ENCODE measurements around the gene GTF2E1.

The GTF2E1 gene

DNA sequence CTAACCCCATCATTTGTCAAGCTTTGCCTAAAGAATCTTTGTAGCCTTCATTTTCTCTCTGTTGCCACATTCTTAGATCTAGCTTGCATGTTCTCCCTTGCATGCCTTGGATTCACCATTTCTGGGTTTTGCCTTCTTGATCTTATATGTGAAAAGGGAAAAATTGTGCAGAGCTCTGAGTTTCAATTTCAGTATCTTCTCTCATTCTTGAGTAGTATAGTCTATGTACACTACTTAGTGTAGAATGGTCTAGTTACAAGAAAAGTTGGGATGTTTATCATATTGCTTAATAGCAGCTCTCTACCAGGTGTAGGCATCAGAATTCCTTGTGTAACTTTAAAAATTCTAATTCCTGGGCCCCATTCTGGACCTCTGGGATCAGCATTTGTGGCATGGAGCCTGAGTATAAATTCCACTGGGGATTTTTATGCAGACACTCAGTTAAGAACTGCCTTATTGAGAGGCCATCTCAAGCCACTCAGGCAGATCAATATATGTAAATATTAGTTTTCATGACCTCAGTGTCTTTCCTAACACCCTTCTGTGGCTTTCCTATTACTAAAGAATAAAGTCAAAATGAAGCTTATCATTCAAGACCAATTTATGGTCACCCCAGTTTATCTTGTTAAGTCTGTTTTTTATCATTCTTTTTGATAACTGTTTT is 23.4 kb downstream of the GTF2E1 start:
- TF ChIP-seq, protein P1, sequence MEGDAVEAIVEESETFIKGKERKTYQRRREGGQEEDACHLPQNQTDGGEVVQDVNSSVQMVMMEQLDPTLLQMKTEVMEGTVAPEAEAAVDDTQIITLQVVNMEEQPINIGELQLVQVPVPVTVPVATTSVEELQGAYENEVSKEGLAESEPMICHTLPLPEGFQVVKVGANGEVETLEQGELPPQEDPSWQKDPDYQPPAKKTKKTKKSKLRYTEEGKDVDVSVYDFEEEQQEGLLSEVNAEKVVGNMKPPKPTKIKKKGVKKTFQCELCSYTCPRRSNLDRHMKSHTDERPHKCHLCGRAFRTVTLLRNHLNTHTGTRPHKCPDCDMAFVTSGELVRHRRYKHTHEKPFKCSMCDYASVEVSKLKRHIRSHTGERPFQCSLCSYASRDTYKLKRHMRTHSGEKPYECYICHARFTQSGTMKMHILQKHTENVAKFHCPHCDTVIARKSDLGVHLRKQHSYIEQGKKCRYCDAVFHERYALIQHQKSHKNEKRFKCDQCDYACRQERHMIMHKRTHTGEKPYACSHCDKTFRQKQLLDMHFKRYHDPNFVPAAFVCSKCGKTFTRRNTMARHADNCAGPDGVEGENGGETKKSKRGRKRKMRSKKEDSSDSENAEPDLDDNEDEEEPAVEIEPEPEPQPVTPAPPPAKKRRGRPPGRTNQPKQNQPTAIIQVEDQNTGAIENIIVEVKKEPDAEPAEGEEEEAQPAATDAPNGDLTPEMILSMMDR (IDR thresholded peaks at IDR 0.05; ENCODE audit: control insufficient read depth, insufficient read depth, low read depth, low read length, missing control alignments) = no peak
- no peak overlapping the region for H3K4me3 ChIP-seq (ENCODE audit: control insufficient read depth, low read depth, low read length)
- no peak for DNase-seq (ENCODE audit: low read depth)

DNA sequence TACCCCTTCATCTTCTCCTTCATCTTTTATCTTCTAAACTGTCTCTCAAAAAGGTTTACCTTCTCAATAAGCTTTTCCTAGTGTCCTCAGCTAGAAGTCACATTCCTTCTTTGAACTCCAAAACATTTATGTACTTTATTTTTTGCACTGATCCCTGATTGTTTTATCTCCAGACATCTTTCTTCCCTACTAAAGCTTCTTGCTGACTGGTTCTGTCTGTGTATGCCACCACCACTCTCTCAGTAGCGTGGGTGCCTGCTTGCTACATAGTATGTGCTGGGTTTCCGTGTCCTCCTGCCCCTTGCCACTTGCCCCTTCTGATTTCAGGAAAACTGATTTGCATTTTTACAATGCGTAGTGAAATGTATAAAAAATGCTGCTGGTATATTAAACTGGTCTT is 24.0 kb downstream of the GTF2E1 start:
- TF ChIP-seq, protein P1 (IDR thresholded peaks at IDR 0.05; ENCODE audit: control insufficient read depth, insufficient read depth, low read depth, low read length, missing control alignments) = no peak
- no peak overlapping the region for H3K4me3 ChIP-seq (ENCODE audit: control insufficient read depth, low read depth, low read length)
- DNase-seq (ENCODE audit: low read depth) = no peak

DNA sequence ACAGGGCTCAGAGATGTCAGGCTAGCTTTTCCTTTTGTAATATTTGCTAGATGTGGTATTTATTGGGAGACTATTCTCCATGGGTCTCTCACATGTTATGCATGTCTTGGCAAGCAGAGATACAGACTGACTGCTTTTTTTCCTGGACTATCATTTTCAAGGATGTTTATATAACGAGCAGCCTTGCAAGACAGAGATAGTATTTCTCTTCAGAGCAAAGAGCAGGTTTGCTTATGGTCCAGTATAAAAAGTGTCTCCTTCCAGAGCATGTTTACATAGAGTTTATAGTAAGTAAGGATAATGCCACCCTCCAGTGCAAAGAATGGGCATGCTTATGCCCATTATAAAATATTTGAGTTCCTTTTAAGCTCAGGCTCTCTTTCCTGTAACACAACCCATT is 24.6 kb downstream of the GTF2E1 start:
- H3K4me3 ChIP-seq (ENCODE audit: control insufficient read depth, low read depth, low read length) = no peak overlapping the region
- DNase-seq (ENCODE audit: low read depth) = no peak
- TF ChIP-seq, protein P1 (IDR thresholded peaks at IDR 0.05; ENCODE audit: control insufficient read depth, insufficient read depth, low read depth, low read length, missing control alignments) = no peak

DNA sequence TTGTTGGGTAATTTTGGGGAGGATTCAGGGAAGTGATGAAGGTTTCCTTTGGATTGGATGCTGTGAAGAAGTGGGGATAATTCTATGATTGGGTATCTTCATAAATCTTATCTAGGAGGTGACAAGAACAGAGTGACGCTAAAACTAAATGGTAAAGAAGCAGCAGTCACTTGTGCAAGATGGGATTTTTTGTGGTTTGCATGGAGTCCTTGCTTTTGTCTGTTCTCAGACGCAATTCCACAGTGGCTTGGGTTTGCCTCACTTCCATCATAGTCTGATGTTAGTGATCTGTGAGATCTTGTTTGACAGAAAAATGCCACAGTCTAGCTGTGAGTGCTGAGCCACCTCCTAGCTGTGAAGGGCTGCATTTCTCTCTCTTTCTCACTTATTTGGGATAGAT is 26.9 kb downstream of the GTF2E1 start:
- H3K4me3 ChIP-seq (ENCODE audit: control insufficient read depth, low read depth, low read length) = no peak overlapping the region
- TF ChIP-seq, protein P1 (IDR thresholded peaks at IDR 0.05; ENCODE audit: control insufficient read depth, insufficient read depth, low read depth, low read length, missing control alignments) = no peak
- no peak for DNase-seq (ENCODE audit: low read depth)

DNA sequence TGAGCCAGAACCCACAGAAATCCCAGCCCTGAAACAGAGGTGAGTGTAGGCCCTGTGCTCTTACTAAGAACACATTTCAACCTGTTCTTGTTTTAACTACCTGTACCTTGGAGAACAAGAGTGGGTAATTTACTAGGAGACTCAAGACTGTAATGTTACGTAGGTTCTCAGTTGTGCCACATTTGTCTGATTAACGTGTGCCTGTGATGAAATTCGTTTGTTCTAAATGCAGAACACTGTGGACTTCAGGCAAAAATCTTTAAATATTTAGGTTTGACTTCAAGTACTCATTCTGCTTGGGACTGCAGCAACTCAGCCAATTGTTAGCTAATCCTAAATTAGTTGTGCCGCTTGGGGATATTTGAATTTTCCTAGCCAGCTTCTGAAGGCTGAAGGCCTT is 28.3 kb downstream of the GTF2E1 start:
- TF ChIP-seq, protein P1 (IDR thresholded peaks at IDR 0.05; ENCODE audit: control insufficient read depth, insufficient read depth, low read depth, low read length, missing control alignments) = no peak
- no peak for DNase-seq (ENCODE audit: low read depth)
- no peak overlapping the region for H3K4me3 ChIP-seq (ENCODE audit: control insufficient read depth, low read depth, low read length)

DNA sequence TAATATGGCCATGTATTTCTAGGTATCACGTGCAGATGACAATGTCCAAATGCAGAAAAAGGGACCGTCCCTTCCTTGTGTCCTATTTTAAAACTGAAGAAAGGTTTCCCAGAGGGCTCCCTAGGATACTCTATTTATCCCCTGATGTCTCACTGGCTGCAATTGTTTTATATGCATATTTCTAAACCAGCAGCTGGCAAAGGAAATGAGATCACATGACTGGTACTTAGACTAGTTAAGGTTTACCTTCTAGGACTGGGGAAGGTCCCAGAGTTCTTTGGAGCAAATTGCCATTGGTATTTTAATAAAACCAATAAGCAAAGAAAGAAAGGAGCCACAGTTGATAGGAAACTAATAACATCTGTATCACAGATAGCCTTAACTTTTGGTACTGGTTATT is 29.5 kb downstream of the GTF2E1 start:
- H3K4me3 ChIP-seq (ENCODE audit: control insufficient read depth, low read depth, low read length) = no peak overlapping the region
- DNase-seq (ENCODE audit: low read depth) = no peak
- TF ChIP-seq, protein P1 (IDR thresholded peaks at IDR 0.05; ENCODE audit: control insufficient read depth, insufficient read depth, low read depth, low read length, missing control alignments) = no peak

Measured in AG09309 (cell line).